ENCODE results near the gene KCNJ4. TPM values are rescaled to one million over a fixed set of nuclear protein-coding genes. Genes with fewer than 3 reads are reported as not detected.
"Not testable (repeated sequence)": the region's sequence is repeated elsewhere in the genome, so short reads cannot be mapped to it uniquely, and the experiment has no call there.

The KCNJ4 gene
- polyA plus RNA-seq, 12 donors: 0.14 to 0.37 (median 0.20) TPM; not detected in 3

DNA sequence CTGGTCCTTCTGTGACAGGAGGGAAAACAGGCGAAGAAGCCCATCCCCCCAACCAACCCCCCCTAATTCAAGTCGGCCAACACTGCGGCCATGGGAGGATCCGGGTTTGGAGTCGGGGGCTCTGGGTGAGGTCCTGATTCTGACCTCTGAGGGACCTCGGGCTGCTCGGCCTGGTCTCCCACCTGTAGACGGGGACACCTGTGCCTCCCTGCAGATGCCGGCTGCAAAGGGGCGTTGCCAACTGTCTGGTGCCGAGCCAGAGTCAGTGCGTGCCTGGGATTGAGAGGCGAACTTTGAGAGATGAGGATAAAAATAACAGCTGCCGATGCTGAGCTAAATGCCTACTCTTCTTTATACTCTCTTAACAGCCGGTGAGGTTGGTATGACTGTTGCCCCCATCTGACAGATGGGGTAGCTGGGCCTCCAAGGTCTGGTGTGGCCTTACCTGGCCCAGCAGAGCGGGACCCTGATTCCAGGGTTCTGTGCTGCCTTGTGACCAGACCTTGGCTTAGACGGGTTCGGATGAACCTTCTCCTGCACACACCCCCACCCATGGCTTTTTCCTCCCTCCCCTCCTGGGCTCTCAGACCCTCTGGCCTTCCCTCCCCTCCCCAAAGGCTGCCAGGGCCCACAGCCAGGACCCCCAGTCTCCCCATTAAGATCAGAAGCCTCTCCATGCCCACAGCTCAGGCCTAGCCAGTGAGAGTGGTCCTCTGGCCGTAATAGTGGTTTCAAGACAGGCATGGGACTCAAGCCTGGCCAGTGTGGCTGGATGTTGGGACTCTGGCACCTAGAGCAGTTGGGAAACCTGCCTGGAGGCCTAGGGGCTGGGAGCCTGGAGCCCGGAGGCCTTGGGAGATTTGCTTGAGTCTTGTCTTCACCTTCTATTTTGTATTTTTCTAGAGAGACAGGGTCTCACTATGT is 41.7 kb downstream of the KCNJ4 start:
- DNase-seq: peak; percentile 37

DNA sequence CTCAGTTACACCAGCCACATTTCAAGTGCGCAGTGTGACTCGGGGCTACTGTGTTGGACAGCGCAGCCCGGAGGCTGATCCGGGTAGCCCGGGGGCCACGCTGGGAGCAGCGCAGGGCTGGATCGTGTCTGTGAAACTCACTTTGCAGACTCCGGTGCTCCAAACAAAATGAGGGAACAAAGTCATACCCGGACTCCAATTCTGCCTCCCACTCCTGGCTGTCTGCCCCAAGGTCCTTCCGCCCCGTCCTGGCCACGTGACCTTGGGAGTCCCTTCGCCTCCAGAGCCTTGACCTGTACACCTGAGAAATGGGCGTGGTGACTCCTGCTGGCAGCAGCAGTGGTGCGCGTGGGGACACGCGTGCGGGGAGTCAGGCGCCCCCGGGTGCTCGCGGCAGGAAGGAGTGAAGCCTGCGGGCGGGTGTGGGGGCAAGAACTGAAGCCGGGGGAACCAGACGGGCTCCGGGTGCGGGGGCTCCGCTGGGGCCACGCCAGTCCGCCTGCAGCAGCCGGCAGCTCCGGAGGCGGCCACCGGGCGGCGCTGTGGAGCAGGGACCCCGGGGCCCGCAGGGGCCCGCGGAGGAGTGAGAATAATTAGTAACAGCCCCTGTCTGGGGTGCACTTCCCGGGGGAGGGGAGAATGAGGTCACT is 42.4 kb downstream of the KCNJ4 start:
- DNase-seq: no peak

DNA sequence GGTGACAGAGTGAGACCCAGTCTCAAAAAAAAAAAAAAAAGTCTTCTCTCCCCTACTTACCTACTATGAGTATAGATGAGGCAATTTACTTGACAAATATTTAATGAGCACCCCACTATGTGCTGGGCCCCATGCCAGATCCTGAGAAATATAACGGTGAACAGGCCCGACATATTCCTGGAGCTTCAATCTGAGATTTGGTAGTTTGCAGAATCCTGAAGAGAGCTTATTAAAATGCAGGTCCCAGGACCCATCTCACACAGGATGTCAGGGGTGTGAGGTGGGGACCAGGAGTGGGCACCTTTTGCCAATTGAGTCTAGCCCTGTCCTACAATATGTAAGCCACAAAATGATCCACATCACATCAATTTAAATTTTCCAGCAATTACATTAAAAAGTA is 44.0 kb downstream of the KCNJ4 start:
- DNase-seq: no peak

DNA sequence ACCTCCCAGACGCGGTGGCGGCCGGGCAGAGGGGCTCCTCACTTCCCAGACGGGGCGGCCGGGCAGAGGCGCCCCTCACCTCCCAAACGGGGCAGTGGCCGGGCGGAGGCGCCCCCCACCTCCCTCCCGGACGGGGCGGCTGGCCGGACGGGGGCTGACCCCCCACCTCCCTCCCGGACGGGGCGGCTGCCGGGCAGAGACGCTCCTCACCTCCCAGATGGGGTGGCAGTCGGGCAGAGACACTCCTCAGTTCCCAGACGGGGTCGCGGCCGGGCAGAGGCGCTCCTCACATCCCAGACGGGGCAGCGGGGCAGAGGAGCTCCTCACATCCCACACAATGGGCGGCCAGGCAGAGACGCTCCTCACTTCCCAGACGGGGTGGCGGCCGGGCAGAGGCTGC is 45.1 kb downstream of the KCNJ4 start:
- not testable (repeated sequence) for DNase-seq

DNA sequence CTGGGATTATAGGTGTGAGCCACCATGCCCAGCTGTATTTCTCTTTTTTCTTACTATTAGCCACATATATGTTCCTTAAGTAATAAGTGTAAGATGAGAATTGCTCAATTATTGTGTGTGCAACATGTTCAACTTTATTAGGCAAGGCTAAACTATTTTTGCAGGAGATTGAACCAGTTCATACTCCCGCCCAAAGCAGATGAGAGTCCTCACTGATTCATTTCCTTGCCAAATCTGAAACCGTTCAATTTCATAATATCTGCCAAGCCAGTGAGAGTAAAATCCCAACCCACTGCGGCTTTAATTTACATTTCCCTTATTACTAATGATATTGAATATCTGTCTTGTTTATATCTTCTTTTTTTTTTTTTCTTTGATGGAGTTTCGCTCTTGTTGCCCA is 48.4 kb downstream of the KCNJ4 start:
- no peak for DNase-seq

DNA sequence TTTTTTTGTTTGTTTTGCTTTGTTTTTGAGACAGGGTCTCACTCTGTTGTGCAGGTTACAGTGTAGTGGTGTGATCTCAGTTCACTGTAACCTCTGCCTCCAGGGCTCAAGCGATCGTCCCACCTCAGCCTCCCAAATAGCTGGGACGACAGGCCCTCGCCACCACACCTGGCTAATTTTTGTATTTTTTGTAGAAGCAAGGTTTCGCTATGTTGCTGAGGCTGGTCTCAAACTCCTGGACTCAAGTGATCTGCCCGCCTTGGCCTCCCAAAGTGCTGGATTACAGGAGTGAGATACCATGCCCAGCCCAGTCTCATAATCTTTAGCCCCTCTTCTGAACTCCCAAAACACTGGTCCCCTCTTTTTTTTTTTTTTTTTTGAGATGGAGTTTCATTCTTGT is 50.6 kb downstream of the KCNJ4 start:
- DNase-seq: no peak

DNA sequence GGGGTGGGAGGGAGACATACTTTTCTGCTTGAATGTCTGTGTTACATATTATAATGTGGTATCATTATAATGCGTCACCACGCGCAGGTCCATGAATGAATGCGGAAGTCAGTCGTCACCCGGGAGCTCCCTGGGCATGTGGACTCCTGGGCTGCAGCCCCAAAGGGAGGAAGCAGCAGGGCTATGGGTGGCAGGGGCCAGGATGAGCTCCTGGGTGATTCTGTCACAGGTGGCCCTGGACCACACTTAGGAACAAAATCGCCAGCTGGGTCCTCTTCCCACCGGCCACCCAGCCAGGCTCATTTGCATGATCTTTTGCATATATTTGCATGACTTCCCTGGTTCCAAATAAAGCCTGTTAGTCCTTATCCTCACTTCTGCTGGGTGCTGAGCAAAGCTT is 51.2 kb downstream of the KCNJ4 start:
- no peak for DNase-seq

DNA sequence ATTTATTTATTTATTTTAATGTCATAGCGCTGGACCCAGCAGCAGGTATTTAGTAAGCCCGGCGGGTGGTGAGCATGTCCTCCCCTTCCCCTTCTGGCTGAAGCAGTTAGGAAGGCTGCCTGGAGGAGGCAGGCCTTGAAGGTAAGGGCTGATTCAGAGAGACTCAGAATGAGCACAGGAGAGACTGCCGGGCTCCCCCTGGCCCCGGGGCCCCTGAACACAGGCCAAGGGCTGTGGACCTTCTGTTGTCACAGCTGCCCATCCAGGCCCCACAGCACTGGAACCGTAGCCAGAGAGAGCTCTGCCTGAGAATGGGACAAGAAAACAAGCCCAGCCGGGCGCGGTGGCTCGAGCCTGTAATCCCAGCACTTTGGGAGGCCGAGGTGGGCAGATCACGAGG is 52.8 kb downstream of the KCNJ4 start:
- no peak for DNase-seq

DNA sequence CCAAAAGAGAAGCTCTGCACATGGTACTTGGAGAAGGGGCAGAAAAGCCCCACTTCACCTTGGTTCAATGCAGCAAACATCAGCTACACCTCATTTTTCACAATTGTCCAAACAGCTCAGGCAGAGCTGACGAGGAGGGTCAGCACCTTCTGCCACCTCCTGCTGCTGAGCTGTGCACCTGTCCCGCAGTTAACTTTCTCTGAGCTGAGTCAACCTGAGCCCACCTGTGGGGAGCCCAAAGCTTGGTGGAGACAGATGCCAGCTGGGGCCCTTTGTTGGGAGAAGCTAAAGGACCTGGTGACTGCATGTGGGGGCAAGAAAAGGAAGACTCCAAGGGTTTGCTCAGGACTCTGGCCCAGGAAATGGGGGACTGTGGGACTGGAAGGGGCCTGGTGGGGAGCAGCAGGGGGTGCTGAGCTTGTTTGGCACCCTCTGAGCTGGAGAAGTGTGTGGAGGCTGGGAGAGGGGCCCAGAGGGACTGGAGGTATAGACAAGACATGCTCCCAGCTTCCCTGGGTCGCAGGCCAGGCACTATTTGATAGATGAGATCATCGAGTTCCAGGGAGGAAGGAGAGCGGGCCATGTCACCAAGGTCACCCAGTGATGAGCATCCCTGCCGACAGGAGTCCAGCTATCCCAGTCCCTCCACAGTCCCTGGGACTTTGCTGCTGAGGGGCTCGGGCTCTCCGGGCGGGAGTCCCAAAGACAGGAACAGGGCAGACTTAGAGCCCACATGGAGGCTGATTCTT is 53.5 kb downstream of the KCNJ4 start:
- DNase-seq: no peak

DNA sequence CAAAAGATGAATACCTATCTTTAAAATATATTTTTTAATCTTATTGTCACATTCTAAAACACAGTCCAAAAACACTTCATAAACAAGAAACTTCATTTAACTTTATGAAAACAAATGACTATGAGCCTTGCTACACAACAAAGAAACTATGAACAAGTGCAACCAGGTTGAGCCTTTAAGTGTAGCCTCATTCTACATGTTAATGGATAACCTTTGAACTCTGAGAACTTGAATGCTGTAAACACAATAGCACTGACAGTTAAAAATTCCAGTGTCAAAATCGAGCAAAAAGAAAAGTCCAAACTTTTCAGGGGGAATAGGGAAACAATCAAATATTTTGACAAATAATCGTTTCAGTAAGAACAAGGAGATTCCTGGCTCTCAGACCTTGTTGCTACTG is 54.7 kb downstream of the KCNJ4 start:
- DNase-seq: not testable (repeated sequence)

DNA sequence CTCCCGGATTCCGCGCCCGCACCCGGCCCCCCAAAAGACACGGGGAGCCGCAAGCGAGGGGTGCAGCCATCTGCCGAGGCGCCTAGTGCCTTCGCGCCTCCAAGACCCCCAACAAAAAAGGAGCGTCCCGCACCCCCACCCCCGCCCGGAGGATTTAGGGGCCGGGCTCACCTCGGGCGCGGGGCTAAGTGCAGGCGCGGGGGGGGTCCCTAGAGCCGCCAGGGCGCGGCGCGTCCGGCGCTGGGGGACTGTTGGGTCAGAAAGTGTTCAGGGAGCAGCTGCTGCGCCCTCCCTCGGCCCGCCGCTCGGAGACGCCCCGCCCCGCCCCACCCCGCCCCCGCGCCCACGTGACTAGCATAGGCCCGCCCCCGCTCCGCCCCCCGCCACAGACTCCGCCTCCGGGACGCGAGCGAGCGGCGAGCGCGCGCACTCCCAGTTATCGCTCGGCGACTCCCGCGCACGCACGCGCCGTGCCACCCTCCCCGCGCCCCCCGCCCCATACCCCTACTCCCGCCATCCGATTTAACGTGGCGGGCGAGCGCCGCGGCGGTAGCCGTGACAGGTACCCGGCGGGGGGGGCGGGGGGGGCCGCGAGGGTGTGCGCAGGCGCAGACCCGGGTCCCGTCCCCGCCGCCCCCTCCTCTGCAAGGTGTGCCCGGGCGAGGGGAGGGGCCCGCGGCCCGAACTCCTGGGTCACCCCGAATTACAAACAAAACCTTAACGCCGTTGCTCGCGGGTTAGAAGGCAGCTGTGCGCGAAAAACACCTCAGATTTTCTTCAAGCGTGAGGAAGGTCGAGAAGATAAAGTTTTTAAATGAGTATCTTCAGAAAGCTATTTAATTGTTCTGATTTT is 56.2 kb downstream of the KCNJ4 start:
- peak; percentile 79 for DNase-seq

DNA sequence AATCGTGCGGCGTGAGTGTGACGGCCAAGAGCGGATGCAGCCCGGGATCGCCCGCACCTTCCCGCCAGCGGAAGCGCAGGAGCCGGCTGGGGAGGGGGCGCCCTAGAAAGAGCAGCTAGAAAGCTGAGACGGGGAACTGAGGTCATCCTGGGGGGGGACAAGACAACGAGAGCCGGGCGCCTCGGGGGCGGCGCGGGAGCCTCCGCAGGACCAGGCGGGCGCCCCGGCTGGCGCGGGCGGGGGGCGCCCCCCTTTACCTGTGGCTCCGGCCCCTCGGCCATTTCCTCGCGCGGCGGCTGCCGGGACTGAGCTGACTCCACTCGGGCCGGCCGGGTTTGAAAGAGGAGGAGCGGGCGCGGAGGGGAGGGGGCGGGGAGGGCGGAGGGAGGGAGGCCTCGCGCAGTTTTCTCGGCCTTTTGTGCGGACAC is 56.8 kb downstream of the KCNJ4 start:
- peak; percentile 52 for DNase-seq

DNA sequence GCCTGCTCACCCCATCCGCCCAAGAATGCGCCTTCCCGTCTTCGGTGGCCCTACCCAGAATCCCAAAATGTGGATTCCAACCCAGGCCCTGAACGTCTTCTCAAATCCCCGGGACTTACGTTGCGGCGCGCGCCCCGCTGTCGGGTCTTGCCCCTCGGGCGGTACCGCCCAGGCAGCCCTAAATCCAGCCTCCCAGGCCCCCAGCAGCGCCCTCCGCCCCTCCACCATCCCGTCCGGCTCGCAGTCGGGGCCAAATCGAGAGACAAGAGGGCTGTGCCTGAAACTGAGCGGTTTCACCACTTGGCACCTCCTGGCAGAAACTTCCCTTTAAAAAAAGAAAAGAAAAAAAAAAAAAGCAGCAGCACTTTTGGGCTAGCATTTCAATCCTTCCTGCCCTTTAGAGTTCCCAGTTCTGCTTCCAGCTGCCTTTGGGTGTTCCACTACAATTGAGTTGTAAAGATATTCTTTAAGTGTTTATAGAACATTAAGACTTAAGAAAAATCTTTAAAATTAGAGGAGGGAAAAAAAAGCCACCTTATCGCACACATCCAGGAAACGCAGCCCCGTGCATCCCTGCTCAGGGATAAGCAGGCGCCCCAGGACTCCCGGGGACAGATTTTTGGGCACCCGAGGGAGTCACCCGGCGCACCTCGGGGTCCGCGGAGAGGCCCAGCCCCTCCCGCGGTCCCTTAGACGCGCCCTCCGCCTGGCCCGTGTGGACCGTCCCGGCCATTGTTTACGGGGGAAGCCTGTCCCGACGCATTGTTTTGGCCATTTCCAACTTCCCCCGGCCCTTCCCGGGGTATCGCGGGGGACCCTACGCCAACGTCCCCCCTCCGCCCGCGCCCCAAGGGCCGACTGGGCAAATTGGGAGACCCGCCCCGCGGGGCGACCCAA is 57.6 kb downstream of the KCNJ4 start:
- no peak for DNase-seq

DNA sequence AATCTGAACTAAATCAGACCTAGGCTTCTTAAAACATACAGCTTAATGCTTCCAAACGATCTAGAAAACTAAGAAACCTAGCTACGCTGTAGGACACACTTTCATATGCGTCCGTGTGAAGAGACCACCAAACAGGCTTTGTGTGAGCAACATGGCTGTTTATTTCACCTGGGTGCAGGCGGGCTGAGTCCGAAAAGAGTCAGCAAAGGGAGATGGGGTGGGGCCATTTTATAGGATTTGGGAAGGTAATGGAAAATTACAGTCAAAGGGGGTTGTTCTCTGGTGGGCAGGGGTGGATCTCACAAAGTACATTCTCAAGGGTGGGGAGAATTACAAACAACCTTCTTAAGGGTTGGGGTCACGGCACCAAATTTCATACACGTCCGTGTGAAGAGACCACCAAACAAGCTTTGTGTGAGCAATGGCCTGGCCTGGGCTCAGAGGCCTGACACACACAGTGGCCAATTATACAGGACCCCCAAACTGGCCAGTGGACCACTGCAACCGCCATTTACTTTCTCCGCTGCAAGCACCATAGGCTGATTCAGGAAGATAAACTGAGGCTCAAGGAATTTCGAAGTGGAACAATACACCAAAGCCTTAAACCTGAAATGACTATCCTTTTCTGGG is 58.4 kb downstream of the KCNJ4 start:
- DNase-seq: not testable (repeated sequence)

DNA sequence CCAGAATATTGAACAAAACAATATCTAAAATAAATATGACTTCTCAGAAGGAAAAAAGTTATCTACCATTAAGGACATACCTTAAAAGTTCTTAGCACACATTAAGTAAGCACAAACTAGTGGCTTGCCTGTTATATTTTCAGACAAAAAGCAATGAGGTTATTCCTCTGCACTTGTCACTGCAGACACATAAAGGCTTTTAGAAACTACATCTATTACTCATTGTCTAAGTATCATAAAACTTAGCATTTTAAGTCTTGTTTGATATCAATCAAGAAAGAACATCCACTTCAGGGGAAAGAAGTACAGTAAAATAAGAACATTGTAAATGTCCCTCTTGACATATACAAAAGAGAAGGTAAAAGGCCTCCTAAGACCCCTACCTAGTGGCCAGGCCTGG is 59.1 kb downstream of the KCNJ4 start:
- DNase-seq: not testable (repeated sequence)

DNA sequence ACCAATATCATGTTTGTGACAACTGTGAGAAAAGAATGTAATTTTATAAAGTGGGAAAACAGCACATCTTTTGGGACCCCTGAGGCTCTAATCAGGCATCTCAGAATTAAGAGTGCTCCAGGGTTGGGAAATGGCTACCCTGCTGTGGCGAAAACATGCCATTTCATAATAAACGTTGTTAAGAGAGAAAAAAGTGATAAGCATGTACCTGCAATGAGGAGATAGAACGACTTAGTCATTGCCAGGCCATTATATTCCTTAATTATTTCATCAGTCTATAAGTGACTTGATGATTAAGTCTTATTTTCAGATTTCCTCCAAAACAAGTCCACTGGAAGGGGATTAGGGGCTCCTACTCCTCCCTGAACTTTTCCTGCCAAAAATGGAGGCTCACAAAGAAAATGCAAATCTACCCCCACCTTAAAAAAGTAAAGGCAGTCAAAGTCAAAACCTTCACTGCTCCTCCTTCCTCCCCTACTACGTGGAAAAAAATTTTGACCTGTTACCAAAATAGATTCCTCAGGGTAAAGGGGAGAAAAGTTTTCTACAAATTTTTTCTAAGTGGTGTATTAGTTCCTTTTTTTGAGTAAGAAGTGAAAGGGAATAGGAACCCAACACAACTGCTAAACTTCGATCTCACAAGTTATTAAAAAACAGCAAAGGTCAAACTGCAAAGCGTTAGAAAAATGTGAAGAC is 59.9 kb downstream of the KCNJ4 start:
- DNase-seq: not testable (repeated sequence)

DNA sequence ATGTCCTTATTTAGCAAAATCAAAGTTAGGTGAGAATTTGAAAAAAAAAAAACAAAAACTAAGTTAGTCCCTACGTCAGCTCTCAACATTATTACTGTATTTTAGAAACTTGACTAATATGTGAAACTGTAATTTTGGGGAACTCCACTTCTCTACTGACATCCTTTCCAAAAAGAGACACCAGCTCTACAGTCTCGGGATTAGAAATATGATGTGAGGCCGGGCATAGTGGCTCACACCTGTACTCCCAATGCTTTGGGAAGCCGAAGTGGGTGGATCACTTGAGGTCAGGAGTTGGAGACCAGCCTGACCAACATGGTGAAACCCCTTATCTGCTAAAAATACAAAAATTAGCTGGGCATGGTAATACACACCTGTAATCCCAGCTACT is 65.6 kb downstream of the KCNJ4 start:
- not testable (repeated sequence) for DNase-seq

DNA sequence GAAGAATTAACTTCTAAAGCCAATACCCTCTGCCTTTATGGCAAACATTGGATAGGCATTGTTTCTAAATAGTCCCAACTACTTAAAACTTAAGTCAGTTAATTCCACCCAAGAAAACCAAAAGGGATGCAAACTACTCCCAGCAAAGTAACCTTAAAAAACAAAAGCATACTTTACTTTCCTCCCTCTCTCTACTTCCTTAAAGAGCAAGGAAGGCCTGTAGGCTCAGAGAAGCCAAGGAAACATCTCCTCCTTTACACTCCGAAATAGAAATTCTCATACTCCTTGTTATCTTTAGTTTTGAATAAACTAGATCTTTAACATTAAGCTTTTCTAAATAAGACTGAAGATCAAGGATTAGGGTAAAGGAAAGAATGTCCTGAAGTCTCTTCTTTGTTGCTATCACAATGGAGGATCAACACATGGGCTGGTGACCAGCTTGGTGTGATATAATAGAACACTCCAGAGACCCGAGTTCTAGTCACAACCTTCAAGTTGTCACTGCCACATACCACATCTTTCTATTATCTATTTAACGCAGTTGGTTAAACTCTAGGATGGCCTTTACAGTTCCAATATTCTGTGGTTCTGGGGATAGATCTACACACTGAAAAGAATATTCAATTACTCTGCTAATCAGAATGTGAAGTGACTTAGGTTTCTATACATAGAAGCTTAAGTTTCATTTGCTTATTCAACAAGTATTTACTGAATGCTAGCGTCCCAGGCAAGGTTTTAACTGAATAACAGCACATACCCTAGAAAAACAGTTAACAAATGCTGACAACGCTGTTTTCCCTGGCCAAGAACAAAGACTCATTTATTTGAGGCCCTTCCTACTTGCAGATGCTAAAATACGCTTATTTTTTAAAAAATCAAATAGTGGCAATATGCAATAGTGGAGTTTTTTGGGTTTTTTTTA is 66.2 kb downstream of the KCNJ4 start:
- not testable (repeated sequence) for DNase-seq
